ENCODE measurements around the gene CLEC18B.
"Not testable (repeated sequence)": the region's sequence is repeated elsewhere in the genome, so short reads cannot be mapped to it uniquely, and the experiment has no call there.

Gene CLEC18B

GRCh38 chr16:74443624-74444346, 22.5 kb upstream of the CLEC18B start:
- not testable (repeated sequence) for DNase-seq

- no peak for DNase-seq
Observed at GRCh38 chr16:74439685-74440084, 18.4 kb upstream of the CLEC18B start.

- DNase-seq = no peak
Observed at GRCh38 chr16:74438492-74438979, 17.3 kb upstream of the CLEC18B start.

GRCh38 chr16:74431516-74431915, 10.2 kb upstream of the CLEC18B start:
- DNase-seq = no peak

GRCh38 chr16:74430036-74430712, 8.9 kb upstream of the CLEC18B start:
- peak; percentile 29 for DNase-seq

- not testable (repeated sequence) for DNase-seq
Observed at GRCh38 chr16:74428493-74428892, 7.2 kb upstream of the CLEC18B start.

GRCh38 chr16:74425751-74426150, 4.5 kb upstream of the CLEC18B start:
- not testable (repeated sequence) for DNase-seq

GRCh38 chr16:74423721-74424120, 2.4 kb upstream of the CLEC18B start:
- not testable (repeated sequence) for DNase-seq

GRCh38 chr16:74422086-74422485, 808 bp upstream of the CLEC18B start:
- not testable (repeated sequence) for DNase-seq

GRCh38 chr16:74421482-74421785, 156 bp upstream of the CLEC18B start:
- not testable (repeated sequence) for DNase-seq

GRCh38 chr16:74419811-74420210, 1.5 kb downstream of the CLEC18B start:
- DNase-seq = not testable (repeated sequence)

GRCh38 chr16:74417897-74418296, 3.4 kb downstream of the CLEC18B start:
- DNase-seq = not testable (repeated sequence)

- not testable (repeated sequence) for DNase-seq
Observed at GRCh38 chr16:74413920-74414319, 7.4 kb downstream of the CLEC18B start.

- not testable (repeated sequence) for DNase-seq
Observed at GRCh38 chr16:74413485-74413884, 7.8 kb downstream of the CLEC18B start.

GRCh38 chr16:74412775-74413390, 8.4 kb downstream of the CLEC18B start:
- DNase-seq = not testable (repeated sequence)

GRCh38 chr16:74412138-74412774, 9.0 kb downstream of the CLEC18B start:
- DNase-seq = not testable (repeated sequence)

GRCh38 chr16:74410981-74411380, 10.3 kb downstream of the CLEC18B start:
- DNase-seq = not testable (repeated sequence)

- not testable (repeated sequence) for DNase-seq
Observed at GRCh38 chr16:74410057-74410957, 11.0 kb downstream of the CLEC18B start.

- not testable (repeated sequence) for DNase-seq
Observed at GRCh38 chr16:74409185-74409981, 11.9 kb downstream of the CLEC18B start.

- DNase-seq = not testable (repeated sequence)
Observed at GRCh38 chr16:74407362-74407705, 13.9 kb downstream of the CLEC18B start.

- not testable (repeated sequence) for DNase-seq
Observed at GRCh38 chr16:74406600-74407361, 14.5 kb downstream of the CLEC18B start.
